ENCODE data around the gene CAPZB.
A peak's percentile ranks its signal among the peaks of the same experiment; 100 is the strongest.

Gene CAPZB

DNA sequence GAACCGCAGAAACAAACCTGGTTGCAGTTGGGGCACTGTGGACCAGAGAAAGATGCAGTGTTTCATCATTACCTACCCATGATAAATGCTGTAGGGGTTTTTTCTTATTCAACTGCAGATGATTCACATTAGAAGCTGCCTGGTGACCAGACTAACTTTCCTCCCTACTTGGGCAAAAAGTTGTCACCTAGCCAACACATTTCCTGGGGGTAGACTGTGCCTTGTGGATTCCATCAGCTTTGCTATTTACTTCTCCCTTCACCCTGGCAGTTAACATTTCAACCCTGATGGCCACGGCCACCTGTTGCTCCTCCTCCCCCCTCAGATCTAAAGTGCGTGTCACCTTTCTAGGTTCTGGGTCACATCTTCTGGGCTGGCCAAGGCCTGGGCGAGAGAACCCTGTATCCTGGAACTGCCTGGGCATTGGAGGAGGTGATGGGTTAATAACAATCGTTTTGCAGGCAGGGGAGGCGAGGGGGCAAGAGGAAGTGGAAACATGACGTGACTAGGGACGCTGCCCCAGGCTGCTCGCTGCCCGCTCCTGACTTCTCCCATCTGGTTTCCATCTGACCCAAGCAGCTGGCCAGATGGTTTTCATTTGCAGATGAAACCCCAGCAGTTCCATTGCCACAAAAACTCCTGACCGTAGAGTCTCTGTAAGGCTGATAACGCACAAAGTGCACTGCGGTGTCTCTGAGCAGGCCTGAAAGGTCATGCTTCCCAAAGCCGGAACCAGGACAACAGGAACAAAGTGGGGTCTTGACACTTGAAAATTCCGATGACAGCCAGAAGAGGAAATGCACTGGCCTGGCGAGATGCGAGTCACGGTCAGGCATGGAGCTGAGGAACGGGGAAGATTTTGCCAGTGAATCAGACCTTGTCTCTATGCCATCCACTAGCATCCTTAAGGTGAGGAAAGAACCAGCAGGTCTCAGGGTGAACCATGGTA lies 36.6 kb downstream of the CAPZB start:
- peak; percentile 62 to 68 for DNase-seq

DNA sequence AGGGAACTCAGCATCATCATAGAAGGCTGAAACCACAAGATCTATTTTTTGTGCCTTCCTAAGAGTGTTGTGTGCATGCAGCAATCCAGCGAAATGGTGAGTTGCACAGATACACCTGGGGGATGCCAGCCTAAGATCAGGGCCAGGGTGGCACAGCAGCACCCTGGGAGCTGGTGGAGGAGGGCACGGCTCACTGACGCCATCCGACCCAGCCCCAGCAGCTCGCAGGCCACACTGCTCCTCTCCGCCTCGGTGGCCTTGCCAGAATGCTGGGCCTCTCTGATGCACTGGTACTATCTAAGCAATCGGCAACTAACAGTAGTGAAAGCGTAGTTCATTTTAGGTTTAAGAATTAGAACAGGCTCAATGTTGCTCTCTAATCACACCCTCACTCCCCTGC lies 37.8 kb downstream of the CAPZB start:
- no peak for DNase-seq

DNA sequence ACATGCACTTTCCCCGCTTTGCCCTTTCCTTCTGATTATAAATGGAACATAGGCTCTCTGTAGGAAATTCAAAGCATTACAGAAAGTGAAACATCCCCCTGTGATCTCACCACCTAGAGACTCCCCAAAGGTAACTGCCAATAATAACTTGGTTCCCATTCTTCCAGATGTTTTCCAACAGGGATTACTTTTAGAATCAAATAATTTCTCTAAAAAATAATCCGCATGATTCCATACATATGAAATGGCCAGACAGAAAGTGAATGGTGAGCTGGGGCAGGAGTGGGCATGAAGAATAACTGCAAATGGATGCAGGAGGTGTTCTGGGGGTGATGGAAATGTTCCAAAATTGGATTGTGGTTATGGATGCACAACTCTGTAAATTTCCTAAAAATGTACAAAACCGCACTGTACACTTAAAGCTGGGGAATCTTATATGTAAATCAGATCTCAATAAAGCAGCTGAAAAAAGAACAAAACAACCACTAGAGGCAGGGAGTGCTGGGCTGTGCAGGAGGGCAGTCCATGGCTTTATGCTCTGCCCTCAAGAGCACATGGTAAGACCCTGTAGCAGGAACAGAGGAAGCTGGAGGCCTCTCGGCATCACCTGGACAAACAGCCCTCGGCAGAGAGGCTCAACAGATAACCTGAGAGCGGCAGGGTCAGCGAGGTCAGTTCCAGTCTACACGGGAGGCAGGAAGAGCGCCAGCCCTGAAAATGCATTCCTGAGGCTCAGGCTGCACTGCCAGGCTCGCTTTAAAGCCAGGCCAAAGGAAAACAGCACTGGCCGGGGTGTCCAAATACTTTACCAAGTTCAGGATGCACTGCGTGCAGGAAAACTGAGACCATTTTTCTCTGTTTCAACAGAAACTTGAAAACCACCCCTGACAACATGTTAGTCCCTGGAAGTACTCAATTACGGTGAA lies 39.7 kb downstream of the CAPZB start:
- no peak for DNase-seq

DNA sequence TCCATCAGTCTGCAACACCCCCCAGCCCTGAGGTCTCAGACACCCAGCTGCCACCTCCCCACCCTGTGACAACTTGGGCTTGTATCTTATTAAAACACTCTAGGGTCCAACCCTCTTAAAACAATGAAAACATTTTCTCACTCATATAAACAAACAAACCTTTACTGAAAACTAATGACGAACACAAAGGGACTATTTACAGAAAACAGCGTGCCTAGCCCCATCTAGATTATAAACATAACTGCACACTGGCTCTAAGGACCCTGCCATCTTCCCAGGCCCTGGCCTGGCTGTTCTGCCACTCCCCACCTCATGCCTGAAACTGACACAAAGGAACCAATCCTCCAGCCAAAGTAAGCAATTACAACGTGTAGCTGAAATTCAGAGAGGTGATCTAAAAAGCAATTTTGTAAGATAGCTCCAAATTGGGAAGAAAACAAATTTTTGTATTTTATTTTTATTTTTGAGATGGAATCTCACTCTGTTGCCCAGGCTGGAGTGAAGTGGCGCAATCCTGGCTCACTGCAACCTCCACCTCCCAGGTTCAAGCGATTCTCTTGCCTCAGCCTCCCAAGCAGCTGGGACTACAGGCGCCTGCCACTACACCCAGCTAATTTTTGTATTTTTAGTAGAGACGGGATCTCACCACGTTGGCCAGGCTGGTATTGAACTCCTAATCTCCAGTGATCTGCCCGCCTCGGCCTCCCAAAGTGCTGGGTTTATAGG lies 40.9 kb downstream of the CAPZB start:
- no peak for DNase-seq

DNA sequence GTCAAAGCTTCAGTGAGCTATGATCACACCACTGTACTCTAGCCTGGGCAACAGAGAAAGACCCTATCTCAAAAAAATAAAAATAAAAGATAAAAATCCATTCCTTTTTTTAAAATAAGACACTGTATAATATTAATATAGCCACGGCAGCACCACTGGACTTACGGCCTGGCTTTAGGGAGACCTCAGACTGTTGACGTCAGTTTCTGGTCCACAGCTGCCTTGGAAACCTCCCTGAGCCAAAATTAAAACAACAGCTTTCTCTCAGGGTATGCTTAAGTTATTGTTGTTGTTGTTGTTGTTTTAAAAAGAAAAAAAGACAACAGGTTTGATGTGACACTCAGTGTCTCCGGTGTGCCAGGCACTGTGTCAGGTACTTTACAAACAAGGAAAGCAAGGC lies 42.0 kb downstream of the CAPZB start:
- no peak for DNase-seq

GRCh38 chr1:19442154-19443096 lies 42.9 kb downstream of the CAPZB start:
- DNase-seq = no peak

DNA sequence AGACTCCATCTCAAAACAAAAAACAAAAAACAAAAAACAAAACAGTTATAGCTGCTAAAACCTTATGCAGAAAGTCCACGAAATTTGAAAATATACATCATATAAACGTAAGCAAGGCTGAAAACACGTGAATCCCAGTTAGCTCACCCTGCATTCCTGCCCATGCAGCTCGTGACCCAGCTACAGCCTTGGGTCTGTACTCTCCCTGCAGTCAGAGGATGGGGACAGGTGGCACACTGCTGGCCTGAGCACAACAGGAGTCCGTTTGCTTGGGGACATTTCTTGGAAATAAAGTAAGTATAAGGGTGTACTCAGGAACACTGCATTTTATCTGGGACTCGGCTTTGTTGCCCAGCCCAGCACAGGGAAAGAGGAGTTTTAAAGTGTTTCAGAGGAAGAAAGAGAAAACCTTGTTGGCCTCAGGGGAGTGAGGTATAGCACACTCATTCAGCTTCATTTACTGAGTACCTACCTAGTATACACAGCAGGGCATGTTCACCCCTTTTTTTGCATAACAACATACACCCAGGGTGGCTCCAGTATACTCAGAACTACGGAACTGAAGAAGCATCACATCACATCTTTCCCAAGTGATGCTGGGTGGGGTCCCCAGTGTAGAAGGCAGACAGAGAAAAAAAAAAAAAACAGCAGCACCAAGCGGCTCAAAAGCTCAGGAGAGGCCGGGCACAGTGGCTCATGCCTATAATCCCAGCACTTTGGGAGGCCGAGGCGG lies 44.1 kb downstream of the CAPZB start:
- no peak for DNase-seq

DNA sequence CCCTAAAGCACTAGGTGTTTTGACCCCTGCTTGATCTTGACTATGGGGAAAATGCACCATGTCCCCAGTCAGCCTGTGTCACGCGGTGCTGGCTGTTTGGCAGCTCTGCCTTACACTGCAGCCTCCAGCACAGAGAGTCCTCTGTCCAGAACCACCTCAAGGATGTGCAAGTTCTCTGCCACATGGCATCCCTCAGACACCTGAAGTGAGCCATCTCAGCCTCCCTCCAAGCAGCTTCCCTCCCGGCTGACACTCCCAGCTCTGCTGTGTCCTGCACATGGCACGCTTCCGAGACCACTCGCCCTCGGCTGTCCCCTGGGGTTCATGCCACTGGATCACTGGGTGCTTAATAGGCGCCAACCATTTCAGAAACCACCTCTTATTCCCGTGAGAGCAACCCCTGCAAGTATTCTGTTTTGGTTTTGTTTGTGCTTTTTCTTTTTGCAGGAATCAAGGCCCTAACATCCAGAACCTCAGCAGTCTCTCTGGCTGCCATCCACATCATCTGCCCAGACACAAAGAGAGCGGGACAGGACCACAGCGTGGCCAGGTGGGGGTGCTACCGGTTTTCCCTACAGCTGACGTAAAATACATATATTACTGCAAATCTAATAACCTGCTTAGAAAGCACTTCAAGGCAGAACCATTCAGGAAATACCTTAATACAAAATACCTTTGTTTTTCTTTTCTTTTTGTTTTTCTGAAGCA lies 45.7 kb downstream of the CAPZB start:
- no peak for DNase-seq

GRCh38 chr1:19438516-19439195 lies 46.7 kb downstream of the CAPZB start:
- DNase-seq = no peak

GRCh38 chr1:19437891-19438294 lies 47.4 kb downstream of the CAPZB start:
- no peak for DNase-seq

DNA sequence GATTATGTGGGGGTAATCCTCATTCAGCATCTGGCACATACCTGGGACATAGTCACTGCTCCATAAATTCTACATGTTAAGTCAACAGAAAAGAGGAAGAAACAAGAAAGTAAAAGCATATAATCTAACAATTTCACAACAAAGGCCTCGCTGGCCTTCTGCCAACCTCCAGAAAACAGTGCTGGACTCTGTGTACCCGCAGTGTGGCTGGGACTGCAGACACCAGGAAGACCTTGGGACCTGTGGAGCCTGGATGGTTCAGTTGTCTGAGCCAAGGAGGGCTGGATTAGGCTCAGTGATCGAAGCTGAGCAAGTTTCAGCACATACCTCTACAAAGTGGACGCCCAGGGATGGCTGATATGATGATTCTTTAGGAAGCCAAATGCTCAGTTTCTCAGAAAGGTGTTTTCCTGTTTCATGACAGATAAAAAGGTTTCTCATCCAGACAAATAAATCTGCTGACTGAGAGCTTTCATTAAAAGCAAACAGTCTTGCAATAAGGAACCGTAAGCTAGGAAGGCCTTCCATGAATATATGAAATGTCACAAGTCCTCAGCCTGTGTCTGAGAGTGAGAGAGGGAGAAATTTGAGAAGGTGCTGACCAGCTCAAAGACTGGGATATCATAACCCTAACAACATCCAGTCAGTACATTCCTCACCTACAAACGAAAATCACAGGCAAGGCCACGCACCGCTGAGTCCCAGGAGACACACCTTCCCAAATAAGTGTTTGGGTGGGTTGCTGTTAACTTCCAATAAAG lies 48.4 kb downstream of the CAPZB start:
- peak; percentile 77 to 84 for DNase-seq

DNA sequence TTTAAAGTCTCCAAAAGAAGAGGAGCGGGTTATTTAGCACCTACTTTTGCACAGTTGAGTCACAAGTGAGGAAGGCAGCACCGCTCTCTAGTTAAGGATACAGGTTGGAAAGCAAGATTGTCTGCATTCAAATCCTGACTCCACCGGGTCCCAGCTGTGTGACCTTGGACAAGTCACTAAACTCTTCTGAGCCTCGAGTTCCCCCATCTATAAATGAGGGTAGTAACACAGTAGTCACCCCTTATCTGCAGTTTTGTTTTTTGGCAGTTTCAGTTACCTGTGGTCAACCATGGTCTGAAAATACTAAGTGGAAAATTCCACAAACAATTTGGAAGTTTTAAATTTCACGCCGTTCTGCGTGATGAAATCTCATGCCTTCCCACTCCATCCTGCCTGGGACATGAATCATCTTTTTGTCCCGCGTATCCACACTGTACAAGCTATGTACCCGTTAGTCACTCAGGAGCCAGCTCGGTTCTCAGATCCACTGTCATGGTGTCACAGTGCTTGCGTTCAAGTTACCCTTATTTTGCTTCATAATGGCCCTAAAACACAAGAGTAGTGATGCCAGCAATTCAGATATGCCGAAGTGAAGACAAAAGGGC lies 49.4 kb downstream of the CAPZB start:
- peak; percentile 59 to 77 for DNase-seq

- peak; percentile 61 to 74 for DNase-seq
Observed at GRCh38 chr1:19435181-19435580, 50.2 kb downstream of the CAPZB start.

DNA sequence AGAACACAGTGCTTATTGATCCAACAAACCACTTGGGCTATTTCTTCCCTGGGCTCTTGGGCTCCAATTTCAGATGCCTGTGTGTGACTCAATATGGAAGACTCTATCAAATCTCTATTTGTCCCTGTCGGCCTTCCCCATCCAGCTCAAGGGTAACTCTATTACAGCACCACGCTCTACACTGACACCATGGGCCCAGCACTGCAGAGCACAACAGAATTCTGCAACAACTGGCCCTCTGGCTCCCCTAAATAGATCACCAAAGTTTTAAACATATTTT lies 51.7 kb downstream of the CAPZB start:
- no peak for DNase-seq

GRCh38 chr1:19432943-19433718 lies 52.2 kb downstream of the CAPZB start:
- no peak for DNase-seq

- DNase-seq = no peak
Observed at GRCh38 chr1:19430121-19431068, 54.9 kb downstream of the CAPZB start.

- DNase-seq = no peak
Observed at GRCh38 chr1:19429611-19430010, 55.7 kb downstream of the CAPZB start.
